DMS114 treated with DMSO at 0.1 percent for 48 hours (cell line): Measurements from ENCODE around the gene SRSF4.

Experiments used
- DNase-seq: peaks from one replicate; lab custom pipeline; 2025; ENCODE audit not compliant: unreplicated experiment; lab: John Stamatoyannopoulos, UW

Gene SRSF4

DNA sequence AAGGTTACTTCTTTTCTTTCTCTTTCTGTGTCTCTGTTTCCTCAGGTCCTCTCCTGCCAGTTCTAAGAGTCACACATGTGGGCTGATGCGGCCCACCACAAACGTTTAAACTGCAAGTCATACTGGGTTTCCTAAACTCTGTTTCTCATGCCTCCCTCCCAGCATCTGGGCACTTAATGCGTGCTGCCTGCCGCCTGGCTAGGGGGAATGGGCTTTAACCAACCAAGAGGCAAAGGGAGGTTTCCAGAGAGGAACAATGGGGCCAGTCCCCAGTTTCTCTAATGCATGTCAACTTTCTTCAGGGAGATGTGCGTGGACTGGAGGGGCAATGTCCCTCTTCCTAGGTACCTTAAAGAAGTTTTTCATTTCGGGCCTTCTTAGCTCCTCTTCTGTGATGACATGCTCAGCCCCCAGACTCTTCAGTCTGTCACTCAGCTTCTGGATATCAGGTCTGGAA, 19.9 kb upstream of the SRSF4 start:
- DNase-seq = no peak

DNA sequence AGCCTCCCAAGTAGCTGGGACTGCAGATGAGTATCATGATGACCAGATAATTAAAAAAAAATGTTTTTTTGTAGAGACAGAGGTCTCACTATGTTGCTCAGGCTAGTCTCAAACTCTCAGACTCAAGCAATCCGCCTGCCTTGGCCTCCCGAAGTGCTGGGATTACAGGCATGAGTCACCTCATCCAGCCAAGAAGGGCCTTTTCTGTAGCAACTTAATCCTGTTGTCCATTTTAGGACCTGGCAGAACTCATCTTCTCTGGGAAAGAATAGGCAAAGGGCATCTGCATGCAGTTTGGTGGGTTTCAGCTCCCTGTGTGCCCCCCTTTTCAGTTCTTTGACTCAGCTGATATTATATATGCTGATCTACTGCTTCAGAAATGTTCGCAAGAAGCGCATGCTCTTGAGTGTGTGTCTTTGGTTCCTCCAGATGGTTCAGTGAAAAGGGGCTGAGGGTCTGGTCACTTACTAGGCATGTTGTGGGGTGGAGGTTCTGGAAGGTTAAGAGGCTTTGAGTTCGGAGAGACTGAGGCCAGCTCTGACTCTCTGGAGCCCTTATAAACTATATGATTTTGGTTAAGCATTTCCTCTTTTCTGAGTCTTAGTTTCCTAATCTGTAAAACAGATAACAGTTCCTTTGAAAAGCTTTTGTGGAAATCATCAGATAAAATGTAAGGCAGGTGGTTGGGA, 19.4 kb upstream of the SRSF4 start:
- no peak for DNase-seq

DNA sequence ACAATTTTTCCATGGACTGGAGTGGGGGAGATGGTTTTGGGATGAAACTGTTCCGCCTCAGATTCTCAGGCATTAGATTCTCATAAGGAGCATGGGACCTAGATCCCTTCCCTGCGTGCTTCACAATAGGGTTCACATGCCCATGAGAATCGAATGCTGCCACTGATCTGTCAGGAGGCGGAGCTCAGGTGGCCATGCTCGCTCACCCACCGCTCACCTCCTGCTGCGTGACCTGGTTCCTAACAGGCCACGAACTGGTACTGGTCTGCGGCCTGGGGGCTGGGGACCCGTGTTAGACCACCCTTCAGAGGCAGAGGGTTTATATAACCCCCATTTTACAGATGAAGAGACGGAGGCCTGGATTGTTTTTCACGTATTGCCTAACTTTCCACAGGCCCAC, 16.3 kb upstream of the SRSF4 start:
- DNase-seq = no peak

DNA sequence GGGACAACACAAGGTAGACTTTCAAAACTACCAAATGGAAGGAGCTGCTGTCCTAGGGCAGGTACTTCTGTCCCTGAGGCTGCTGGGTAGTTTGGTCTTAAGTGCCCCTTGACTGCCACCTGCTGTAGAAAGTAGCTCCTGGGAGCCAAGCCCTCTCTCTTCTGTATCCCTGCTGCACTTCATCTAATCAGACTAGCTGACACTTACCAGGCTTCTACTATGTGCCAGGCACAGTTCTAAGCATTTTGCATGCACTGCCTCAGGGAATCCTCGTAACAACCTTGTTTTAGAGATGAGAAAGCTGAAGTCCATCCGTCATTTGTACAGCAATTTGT, 15.9 kb upstream of the SRSF4 start:
- DNase-seq = no peak

DNA sequence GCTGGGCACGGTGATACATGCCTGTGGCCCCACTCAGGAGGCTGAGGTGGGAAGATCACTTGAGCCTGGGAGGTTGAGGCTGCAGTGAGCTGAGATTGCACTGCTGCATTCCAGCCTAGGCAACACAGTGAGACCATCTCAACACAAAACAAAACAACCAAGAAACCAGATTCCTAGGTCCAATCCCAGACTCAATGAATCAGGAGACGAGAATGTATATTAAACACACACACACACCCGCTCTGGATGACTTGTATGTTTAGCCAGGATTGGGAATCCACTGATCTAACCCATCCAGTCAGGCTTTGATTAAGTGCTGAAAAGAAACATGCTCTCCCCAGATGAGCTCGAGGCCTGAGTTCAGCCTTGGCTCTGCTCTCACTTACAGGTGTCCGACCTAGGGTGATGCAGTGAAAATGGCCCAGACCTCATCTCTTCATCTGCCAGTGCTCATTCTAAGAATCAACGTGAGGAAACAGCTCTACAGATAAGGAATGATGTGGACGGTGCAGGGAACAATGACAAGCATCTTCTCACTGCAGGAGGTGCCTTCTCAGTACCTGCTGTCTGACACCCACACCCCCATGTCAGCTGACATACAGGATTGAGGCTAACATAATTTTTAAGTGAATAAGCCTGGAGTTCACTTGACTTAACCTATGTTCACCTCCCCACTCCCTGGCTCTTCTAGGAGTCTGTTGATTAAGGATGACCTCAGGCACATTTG, 15.3 kb upstream of the SRSF4 start:
- DNase-seq = no peak

DNA sequence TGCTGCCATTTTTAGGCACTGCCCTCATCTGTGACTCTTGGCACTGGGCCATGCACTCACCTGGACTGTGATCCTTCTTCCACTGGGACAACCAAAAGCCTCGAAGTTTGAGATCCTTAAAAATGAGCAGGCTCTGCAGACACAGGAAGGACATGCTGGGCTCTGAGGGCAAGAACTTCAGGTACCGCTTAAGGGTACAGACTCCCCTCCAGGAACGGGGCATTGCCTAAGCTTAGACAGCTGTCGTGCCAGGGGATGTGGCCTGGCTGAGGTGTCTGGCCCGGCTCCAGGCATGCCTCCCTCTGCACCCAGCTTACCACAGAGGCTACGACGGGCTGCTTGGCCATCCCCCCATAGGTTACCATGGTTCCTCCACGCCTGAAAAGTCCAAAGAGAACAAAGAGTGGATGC, 14.2 kb upstream of the SRSF4 start:
- no peak for DNase-seq

DNA sequence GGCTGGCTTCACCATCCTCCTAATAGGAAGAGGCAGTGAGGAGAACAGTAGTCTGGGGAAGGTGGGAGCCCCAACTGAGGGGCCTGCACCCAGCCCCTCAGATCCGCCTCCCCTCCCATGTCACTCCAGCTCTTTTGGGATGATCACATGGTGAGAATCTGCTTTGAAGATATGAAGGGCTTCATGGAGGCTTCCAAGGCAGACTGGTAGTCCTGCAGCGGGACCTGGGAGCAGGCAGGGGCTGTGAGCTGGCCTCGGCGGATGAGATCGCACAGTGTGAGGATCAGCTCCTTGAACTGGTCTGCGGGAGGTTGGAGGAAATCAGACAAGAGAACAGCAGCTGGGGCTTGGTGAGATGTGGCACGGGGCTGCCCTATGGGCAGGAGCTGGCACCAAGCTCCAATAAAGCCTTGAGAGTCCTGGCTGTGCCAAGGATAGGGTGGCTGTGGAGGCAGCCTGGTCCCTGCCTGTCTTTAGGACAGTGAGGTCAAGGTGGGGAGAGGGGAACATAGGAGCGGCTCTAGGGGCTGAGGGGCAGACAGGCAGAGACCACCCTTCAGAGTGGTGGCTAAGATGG, 12.3 kb upstream of the SRSF4 start:
- DNase-seq = no peak

DNA sequence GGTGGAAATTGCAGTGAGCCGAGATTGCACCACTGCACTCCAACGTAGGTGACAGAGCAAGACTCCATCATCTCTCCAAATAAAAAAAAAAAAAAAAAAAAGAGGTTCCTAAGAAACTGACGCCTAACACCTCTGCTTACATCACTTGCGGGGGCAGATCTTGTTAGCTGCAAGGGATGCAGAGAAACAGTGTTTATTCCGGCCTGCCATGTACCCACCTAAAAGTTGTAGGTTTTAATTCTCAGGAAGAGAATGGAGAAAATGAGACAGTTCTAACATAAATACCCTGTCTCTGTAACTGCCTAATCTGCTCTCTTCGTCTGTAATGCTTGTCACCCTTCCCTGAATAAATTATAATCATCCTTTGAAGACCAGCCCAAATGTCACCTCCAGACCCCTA, 9.0 kb upstream of the SRSF4 start:
- no peak for DNase-seq

DNA sequence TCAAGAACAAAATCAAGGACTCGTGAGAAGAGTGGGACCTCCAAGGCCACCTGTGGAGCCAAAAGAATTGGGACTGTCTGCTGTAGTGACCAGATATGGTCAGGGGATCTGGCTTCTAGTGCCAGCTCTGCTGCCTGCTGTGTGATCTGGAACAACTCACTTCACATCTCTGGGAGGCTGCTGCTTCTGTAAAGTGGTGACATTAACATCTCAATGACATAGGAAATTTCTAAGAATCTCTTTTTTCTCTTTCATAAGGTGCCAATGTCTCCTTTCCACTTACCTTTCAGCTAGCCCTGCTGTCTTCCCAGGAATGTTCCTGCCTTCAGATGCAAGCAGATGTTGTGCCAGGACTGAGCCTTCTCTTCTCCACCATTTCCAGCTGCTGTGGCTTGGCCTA, 5.0 kb upstream of the SRSF4 start:
- no peak for DNase-seq

DNA sequence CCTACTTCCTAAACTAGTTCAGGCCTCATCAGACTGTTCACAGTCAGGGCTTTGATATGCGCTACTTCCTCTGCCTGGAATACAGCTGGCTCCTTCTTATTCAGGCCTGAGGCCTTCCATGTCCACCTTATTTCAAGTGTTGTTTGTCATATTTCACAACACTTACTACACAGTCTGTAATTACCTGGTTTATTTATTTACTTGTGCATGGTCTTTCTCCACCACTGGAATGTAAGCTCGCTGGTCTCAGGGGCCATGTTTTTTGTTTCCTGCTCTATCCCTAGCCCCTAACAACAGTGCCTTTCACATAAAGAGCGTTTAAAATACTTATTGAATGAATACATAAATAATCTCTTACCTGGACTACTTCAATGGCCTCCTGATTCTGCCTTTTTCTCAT, 4.6 kb upstream of the SRSF4 start:
- DNase-seq = no peak

DNA sequence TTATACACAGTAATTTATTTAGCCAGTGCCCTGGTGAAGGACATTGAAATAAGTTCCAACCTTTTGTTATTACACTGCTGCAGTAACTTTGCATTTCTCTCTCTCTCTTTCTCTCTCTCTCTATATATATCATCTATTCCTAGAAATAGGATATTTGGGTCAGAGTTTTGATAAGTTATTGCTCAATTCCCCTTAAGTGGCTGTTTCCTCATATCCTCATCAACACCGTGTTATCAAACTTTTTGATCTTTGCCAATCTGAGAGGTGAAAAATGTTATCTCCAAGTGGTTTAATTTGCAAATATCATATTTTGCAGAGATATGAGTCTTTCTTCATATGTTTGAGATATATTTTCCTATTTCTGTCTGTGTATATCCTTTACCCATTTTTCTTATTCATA, 1.6 kb upstream of the SRSF4 start:
- no peak for DNase-seq

DNA sequence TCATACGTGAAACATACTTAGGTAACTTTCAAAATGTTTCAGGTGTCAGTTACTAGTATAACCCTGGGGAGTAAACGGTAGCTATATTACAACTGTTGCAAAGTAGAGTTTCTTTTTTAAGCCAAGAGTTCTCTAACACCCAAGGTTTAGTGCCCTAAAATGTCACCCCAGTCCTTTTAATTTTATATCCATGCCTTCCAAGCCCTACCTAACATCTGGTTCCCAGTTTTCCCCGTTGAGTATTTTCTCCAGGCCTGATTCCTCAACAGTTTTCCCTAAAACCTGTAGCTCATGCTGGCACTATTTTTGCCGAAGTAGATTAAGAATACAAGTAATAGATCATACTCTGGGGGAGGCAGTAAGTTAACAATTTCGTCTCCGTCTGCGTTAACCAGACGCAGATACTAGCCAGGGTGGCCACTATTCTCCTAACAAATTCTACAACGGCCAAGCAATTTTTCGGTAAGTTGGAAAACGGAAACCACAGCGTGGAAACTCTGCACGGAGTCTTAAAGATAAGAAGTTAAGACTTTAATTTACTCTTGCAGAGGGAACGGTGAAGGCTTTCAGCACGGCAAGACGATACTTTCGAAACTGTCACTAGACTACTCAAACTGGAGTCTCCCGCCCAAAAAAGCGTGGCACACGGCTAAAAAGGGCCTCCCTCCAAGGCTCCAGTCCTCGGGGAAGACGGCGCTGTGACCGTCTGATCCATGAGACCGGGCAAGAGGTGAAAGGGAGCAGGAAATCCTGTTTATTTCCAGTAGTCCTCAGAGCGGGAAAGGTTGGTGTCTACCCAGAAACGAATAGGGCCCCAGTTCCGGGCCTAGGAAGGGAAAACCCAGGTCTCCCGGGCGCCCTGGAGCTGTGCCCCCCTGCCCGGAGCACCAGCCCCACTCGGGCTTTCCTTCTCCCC, 945 bp downstream of the SRSF4 start:
- no peak for DNase-seq

DNA sequence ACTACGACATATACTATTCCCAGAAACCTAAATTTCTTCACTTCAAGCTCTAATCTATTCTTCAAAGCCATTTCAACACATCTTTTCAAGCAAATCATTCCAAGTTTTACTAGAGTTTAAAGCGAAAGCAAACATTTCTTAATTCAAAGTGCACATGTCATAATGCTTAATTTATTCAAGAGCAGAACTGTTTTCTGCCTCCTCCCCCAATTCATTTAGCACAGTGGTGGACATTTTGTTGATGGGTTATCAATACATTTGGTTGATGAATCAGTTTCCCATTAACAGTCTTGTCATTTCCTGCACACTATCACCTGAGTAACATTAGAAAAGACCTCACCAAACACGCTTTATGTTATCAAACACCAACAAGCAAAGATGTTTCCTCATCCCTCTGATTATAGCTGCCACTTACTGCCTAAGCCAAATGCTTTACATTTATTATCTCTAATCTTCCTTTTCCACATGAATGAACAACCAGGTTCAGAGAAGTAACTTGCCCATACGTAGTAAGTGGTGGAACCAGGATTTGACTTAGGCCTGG, 2.0 kb downstream of the SRSF4 start:
- no peak for DNase-seq

DNA sequence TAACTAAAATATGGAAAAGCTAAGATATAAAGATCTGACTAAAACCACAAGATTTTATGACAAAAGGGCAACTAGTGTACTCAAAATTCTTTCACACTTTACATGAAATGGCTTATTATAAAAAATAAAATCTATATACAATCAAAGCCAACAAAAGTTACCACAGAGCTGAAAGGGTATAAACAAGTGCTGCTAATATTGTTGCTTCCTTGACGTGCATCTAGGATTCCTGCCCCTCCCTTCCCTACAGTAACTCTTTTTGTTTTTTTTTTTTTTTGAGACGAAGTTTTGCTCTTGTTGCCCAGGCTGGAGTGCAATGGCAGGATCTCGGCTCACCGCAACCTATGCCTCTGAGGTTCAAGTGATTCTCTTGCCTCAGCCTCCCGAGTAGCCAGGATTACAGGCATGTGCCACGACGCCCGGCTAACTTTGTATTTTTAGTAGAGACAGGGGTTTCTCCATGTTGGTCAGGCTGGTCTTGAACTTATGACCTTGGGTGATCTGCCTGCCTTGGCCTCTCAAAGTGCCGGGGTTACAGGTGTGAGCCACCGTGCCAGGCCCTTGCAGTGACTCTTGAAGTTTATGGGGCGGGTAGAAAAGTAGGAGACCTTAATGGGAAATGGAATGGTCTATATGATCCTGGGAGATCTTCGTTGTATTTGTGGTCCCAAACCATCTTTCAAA, 4.5 kb downstream of the SRSF4 start:
- DNase-seq = no peak

DNA sequence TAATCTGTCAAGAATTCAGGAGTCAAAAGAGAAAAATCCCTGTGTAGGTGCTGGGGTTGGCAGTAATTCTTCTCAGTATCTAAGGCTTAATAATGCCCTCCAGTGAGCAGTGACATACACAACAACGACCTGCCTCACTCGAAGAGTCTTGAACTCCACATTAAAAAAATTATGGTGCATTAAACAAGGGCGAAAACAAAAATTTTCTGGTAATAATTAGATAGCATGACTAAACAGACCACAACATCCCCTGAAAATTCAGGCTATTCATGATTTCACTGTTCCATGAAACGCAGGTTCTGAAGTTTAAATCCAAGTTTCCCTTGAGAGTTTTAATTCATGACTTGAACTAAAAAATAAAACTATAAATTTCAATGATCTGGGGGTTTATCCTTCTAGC, 5.1 kb downstream of the SRSF4 start:
- no peak for DNase-seq

DNA sequence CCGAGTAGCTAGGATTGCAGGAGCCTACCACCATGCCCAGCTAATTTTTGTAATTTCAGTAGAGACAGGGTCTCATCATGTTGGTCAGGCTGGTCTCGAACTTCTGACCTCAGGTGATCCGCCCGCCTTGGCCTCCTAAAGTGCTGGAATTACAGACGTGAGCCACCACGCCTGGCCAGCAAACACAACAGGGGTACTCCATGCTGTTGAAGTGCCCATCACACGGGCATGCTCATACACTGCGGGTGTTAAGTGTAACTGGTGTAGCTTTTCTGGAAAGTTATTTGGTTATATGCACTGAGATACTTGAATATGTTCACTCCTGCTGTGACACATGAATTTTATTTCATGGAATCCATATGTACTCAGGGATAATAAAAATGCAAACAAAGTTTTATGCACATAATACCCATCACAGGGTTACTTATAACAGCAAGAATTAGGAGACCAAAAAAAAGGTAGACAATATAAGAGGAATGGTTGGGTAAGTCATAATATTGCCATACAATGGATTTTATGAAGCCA, 9.2 kb downstream of the SRSF4 start:
- no peak for DNase-seq

DNA sequence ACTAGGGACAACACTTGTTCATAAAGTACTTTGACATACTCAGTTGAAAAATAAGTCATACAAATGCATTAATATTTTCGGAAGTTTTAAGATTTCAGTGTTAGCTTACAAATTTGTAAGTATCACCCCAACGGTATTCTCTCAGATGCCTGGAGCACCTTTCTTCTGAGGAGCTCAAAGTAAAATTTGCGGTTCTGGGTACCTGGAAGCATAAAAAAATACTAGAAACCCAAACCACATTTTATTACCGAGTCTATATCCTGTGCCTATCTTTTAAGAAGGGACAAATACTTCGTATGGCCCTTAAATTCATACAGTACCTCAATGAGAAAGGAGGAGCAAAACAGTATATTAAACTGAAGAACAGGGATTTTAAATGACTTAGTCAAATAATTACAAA, 10.2 kb downstream of the SRSF4 start:
- DNase-seq = no peak

DNA sequence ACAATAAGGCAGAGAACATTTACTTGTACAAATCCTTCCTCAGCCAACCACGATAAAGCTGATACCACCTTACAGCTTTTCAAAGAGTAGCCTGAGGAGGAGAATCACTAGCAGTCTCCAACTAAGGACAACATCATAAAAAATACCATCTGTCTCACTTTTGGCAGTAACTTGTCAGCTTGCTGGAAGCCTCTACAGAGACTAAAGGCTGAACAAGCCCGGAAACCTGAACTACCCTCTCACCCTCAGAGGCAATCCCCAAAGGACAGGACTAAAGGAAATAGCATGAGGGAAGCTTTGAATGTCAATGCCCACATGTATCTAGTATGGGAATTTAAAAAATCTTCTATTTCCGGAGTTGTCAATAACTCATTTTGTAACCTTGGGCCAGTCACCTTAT, 10.6 kb downstream of the SRSF4 start:
- DNase-seq = no peak

DNA sequence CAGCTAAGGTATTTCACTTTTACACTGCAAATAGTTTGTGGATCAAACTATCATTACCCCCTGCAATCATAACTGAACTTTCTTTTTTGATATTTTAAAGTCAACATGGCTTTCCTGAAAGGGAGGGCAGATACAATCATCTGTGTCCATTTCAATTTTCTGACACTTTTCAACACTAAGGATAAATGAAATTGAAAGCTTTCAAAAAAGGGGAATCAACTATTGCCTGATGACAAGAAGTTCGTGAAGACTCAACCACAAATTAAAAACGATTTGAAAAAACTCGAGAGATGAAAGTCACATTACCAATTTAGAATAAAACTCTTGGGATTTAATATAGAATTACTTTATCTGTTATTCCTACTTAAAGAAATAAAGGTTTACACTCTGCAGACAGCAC, 11.7 kb downstream of the SRSF4 start:
- no peak for DNase-seq

DNA sequence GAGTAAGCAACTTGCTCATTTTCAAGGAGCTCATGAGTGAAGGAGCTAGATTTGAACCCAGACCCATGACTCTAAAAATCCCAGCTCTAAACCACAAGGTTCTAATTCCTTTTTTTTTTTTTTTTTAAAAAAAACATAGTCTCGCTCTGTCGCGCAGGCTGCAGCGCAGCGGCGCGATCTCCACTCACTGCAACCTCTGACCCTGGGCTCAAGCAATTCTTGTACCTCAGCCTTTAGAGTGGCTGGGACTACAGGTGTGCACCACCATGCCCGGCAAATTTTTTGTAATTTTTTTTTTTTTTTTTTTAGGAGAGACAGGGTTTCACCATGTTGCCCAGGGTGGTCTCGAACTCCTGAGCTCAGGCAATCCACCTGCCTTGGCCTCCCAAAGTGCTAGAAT, 13.8 kb downstream of the SRSF4 start:
- no peak for DNase-seq
